GM18498 (cell line): Measurements from ENCODE around the gene NIPAL3.
"Not testable (repeated sequence)": the region's sequence is repeated elsewhere in the genome, so short reads cannot be mapped to it uniquely, and the experiment has no call there.

ENCODE experiments used
- ATAC-seq: cut with Tn5 transposase; IDR thresholded peaks from one replicate; pipeline ENCODE4 v1.9.1; 2021; ENCODE audit warnings: mild to moderate bottlenecking, moderate library complexity; ENCODE audit not compliant: unreplicated experiment

The NIPAL3 gene

GRCh38 chr1:24514946-24515345 lies 99.3 kb downstream of the NIPAL3 start:
- no peak for ATAC-seq

GRCh38 chr1:24515671-24516209 lies 100.1 kb downstream of the NIPAL3 start:
- not testable (repeated sequence) for ATAC-seq

GRCh38 chr1:24516506-24516905 lies 100.9 kb downstream of the NIPAL3 start:
- ATAC-seq = no peak

GRCh38 chr1:24517898-24518297 lies 102.3 kb downstream of the NIPAL3 start:
- no peak for ATAC-seq

GRCh38 chr1:24520282-24520681 lies 104.7 kb downstream of the NIPAL3 start:
- not testable (repeated sequence) for ATAC-seq
